Measurements from ENCODE around the gene WDR54. TPM values are rescaled to one million over a fixed set of nuclear protein-coding genes. Genes with fewer than 3 reads are reported as not detected.
A peak's percentile ranks its signal among the peaks of the same experiment; 100 is the strongest.
"Not testable (repeated sequence)": the region's sequence is repeated elsewhere in the genome, so short reads cannot be mapped to it uniquely, and the experiment has no call there.

WDR54 gene
- total and polyA plus RNA-seq, 12 donors, result 6.4 to 23.9 (median 14.5) TPM

- Histone ChIP-seq H3K4me1 (replicated peaks in 1 of 2) (peaks cover 13 to 28% of the 10 kb centered on the region in 2 donors), H3K36me3 (replicated peaks in 1 of 2) (no peaks in the 10 kb centered on the region), H3K27ac (peak within 1 kb of the TSS in 2 of 5 donors; percentile 71 to 74), H3K9me3 (replicated peaks in 1 of 3) (no peaks in the 10 kb centered on the region), H3K4me3 (peak within 1 kb of the TSS in 2 of 4 donors; percentile 65 to 74), H3K27me3 (peaks cover 11% of the 10 kb centered on the region)
- intact Hi-C loops (cut with DNase I), result no loop called here
- DNase-seq, result no peak
- TF ChIP-seq CTCF (IDR thresholded peaks at IDR 0.05), result no peak
- no peak for TF ChIP-seq POLR2A (IDR thresholded peaks at IDR 0.05)
- 14 to 37% (median 27%) methylated on average over 26 to 75 of the region's 75 CpGs for WGBS, 4 donors
Observed at GRCh38 chr2:74441690-74442482, 20.4 kb downstream of the WDR54 start, which contains the start of gene RTKN. TSS of gene RTKN (minus strand) at chr2:74441937. CDS start at chr2:74441816, 121 bp downstream.

- Histone ChIP-seq H3K27me3 (peaks cover 11% of the 10 kb centered on the region), H3K4me1 (replicated peaks in 1 of 2) (peaks cover 13 to 28% of the 10 kb centered on the region in 2 donors)
- H3K4me3 ChIP-seq; H3K27ac ChIP-seq; DNase-seq; H3K9me3 ChIP-seq (replicated peaks in 1 of 3); intact Hi-C loops (cut with DNase I); H3K36me3 ChIP-seq (replicated peaks in 1 of 2): not testable (repeated sequence)
- 89 to 97% (median 92%) methylated on average over 16 of the region's 16 CpGs for WGBS, 4 donors
Observed at GRCh38 chr2:74442483-74443297, 21.2 kb downstream of the WDR54 start.

- TF ChIP-seq POLR2A (IDR thresholded peaks at IDR 0.05) (no peak), CTCF (IDR thresholded peaks at IDR 0.05) (no peak)
- intact Hi-C loops (cut with DNase I), result no loop called here
- H3K27me3 ChIP-seq, result peaks cover 11% of the 10 kb centered on the region
- H3K27ac ChIP-seq, result no peak overlapping the region
- WGBS, 4 donors, result 35 to 46% (median 38%) methylated on average over 5 of the region's 5 CpGs
- no peak for DNase-seq
- H3K9me3 ChIP-seq (replicated peaks in 1 of 3), result no peaks in the 10 kb centered on the region
- peaks cover 5 to 15% of the 10 kb centered on the region in 2 donors for H3K4me1 ChIP-seq (replicated peaks in 1 of 2)
- H3K4me3 ChIP-seq, result no peak overlapping the region
- no peaks in the 10 kb centered on the region for H3K36me3 ChIP-seq (replicated peaks in 1 of 2)
Observed at GRCh38 chr2:74444498-74445318, 23.2 kb downstream of the WDR54 start.

- DNase-seq, result no peak
- intact Hi-C loops (cut with DNase I), result no loop called here
- 73 to 85% (median 82%) methylated on average over 5 of the region's 5 CpGs for WGBS, 4 donors
- H3K4me1 ChIP-seq (replicated peaks in 1 of 2), result no peaks in the 10 kb centered on the region
- no peaks in the 10 kb centered on the region for H3K27me3 ChIP-seq
- no peak for TF ChIP-seq POLR2A (IDR thresholded peaks at IDR 0.05)
- no peak for TF ChIP-seq CTCF (IDR thresholded peaks at IDR 0.05)
- no peaks in the 10 kb centered on the region for H3K36me3 ChIP-seq (replicated peaks in 1 of 2)
- no peaks in the 10 kb centered on the region for H3K9me3 ChIP-seq (replicated peaks in 1 of 3)
- no peak overlapping the region for H3K27ac ChIP-seq
- no peak overlapping the region for H3K4me3 ChIP-seq
Observed at GRCh38 chr2:74447230-74447999, 25.9 kb downstream of the WDR54 start.

All from adrenal gland (tissue), 12 donors.